GM18498 (cell line): ENCODE results near the gene TAF13.
"Not testable (repeated sequence)": the region's sequence is repeated elsewhere in the genome, so short reads cannot be mapped to it uniquely, and the experiment has no call there.

ENCODE experiments used
- ATAC-seq: cut with Tn5 transposase; IDR thresholded peaks from one replicate; pipeline ENCODE4 v1.9.1; 2021; ENCODE audit warnings: mild to moderate bottlenecking, moderate library complexity; ENCODE audit not compliant: unreplicated experiment

Gene TAF13

GRCh38 chr1:109048335-109048734, 27.5 kb downstream of the TAF13 start:
- no peak for ATAC-seq

GRCh38 chr1:109047339-109047738, 28.5 kb downstream of the TAF13 start:
- ATAC-seq: no peak

GRCh38 chr1:109046671-109047070, 29.1 kb downstream of the TAF13 start:
- ATAC-seq: no peak

GRCh38 chr1:109045595-109045994, 30.2 kb downstream of the TAF13 start:
- no peak for ATAC-seq

GRCh38 chr1:109041621-109042468, 34.0 kb downstream of the TAF13 start, which contains the start of gene WDR47:
WDR47 (minus strand) TSS chr1:109042102; CDS start chr1:109023512, 18,590 bp downstream.
- ATAC-seq: peak; percentile 98

- peak; percentile 27 for ATAC-seq
These were observed 34.7 kb downstream of the TAF13 start for GRCh38 chr1:109040989-109041620.

GRCh38 chr1:109040627-109040988, 35.2 kb downstream of the TAF13 start:
- no peak for ATAC-seq

- ATAC-seq: no peak
These were observed 41.4 kb downstream of the TAF13 start for GRCh38 chr1:109034382-109034781.

GRCh38 chr1:109029493-109029892, 46.3 kb downstream of the TAF13 start:
- not testable (repeated sequence) for ATAC-seq

GRCh38 chr1:109027841-109028240, 48.0 kb downstream of the TAF13 start:
- no peak for ATAC-seq

- no peak for ATAC-seq
These were observed 50.1 kb downstream of the TAF13 start for GRCh38 chr1:109025694-109026093.

- no peak for ATAC-seq
These were observed 51.2 kb downstream of the TAF13 start for GRCh38 chr1:109024646-109025045.

- no peak for ATAC-seq
These were observed 55.0 kb downstream of the TAF13 start for GRCh38 chr1:109020693-109021257.

GRCh38 chr1:109017719-109018118, 58.1 kb downstream of the TAF13 start:
- not testable (repeated sequence) for ATAC-seq

- no peak for ATAC-seq
These were observed 58.7 kb downstream of the TAF13 start for GRCh38 chr1:109017134-109017533.
